SK-N-SH (cell line): ENCODE measurements around the gene CDIPT.

ENCODE experiments used
- POLR2AphosphoS5 ChIP-seq: IDR thresholded peaks from 2 replicates; pipeline ENCODE4 v1.6.1; 2012; ENCODE audit warnings: low read depth, low read length
- TAF1 ChIP-seq: IDR thresholded peaks from 2 replicates; pipeline ENCODE4 v1.6.1; 2012; ENCODE audit warnings: low read depth, mild to moderate bottlenecking, low read length, moderate library complexity, borderline replicate concordance
- TEAD4 ChIP-seq: IDR thresholded peaks from 2 replicates; pipeline ENCODE4 v1.4.0; 2012; ENCODE audit warnings: mild to moderate bottlenecking, borderline replicate concordance; ENCODE audit not compliant: insufficient read depth
- TF ChIP-seq, protein P1 (sequence below): fragments of 200-600 bp; sonication (generic); IDR thresholded peaks from 2 replicates; pipeline ENCODE4 v1.6.1; 2017; ENCODE audit warnings: antibody characterized with exemption, mild to moderate bottlenecking, moderate library complexity

DNA sequence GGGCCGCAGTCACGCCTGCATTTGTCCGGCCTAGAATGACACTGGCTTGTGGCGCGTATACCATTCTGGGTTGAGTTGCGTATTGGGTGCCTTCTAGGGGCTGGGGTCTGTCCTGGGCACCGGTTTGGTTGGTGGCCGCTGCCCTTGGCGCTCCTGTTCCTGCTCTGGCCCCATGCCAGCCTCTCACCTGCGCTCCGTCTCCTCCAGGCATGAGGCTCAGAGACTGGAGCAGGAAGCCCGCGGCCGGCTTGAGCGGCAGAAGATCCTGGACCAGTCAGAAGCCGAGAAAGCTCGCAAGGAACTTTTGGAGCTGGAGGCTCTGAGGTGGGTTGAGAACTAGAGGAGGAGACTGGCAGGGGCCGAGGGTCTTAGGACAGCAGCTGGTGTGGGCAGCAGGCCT is 17.4 kb downstream of the CDIPT start:
- TF ChIP-seq POLR2AphosphoS5 (no peak), TAF1 (no peak), TEAD4 (no peak)
- TF ChIP-seq, protein P1, sequence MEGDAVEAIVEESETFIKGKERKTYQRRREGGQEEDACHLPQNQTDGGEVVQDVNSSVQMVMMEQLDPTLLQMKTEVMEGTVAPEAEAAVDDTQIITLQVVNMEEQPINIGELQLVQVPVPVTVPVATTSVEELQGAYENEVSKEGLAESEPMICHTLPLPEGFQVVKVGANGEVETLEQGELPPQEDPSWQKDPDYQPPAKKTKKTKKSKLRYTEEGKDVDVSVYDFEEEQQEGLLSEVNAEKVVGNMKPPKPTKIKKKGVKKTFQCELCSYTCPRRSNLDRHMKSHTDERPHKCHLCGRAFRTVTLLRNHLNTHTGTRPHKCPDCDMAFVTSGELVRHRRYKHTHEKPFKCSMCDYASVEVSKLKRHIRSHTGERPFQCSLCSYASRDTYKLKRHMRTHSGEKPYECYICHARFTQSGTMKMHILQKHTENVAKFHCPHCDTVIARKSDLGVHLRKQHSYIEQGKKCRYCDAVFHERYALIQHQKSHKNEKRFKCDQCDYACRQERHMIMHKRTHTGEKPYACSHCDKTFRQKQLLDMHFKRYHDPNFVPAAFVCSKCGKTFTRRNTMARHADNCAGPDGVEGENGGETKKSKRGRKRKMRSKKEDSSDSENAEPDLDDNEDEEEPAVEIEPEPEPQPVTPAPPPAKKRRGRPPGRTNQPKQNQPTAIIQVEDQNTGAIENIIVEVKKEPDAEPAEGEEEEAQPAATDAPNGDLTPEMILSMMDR, result no peak
